HEK293T (cell line): ENCODE measurements around the gene VAT1L.

Source experiments
- CTCF ChIA-PET: fragments of 350-600 bp; formaldehyde crosslinking; extraction: SDS; loops from one replicate; lab custom pipeline; 2021; ENCODE audit warnings: antibody characterized with exemption, inconsistent platforms; lab: Yijun Ruan, JAX
- POLR2A ChIA-PET: fragments of 350-600 bp; formaldehyde crosslinking; extraction: SDS; loops from one replicate; lab custom pipeline; 2020; ENCODE audit warnings: antibody characterized with exemption, inconsistent platforms; lab: Yijun Ruan, JAX
- DNase-seq: peaks from one replicate; pipeline ENCODE4 v3.0.0; 2012; ENCODE audit warnings: mixed read lengths; ENCODE audit errors: extremely low spot score
- ARNT ChIP-seq: fragments of 450-650 bp; IDR thresholded peaks from 2 replicates; pipeline ENCODE4 v1.6.1; 2017; ENCODE audit warnings: mild to moderate bottlenecking
- BHLHE40 ChIP-seq: fragments of 450-650 bp; IDR thresholded peaks from 2 replicates; pipeline ENCODE4 v1.6.1; 2016; ENCODE audit warnings: mild to moderate bottlenecking, moderate library complexity, borderline replicate concordance
- CTBP1 ChIP-seq: fragments of 450-650 bp; IDR thresholded peaks from 2 replicates; pipeline ENCODE4 v1.6.1; 2016; ENCODE audit warnings: borderline replicate concordance
- ELF4 ChIP-seq: fragments of 450-650 bp; IDR thresholded peaks from 2 replicates; pipeline ENCODE4 v1.6.1; 2017; ENCODE audit warnings: antibody characterized with exemption
- FOXA1 ChIP-seq: fragments of 450-650 bp; IDR thresholded peaks from 2 replicates; pipeline ENCODE4 v1.6.1; 2016; ENCODE audit warnings: mild to moderate bottlenecking
- FOXK2 ChIP-seq: fragments of 450-650 bp; IDR thresholded peaks from 2 replicates; pipeline ENCODE4 v1.6.1; 2016; ENCODE audit warnings: mild to moderate bottlenecking
- FOXM1 ChIP-seq: fragments of 450-650 bp; IDR thresholded peaks from 2 replicates; pipeline ENCODE4 v1.6.1; 2017; ENCODE audit warnings: mild to moderate bottlenecking, borderline replicate concordance
- HDGF ChIP-seq: fragments of 450-650 bp; IDR thresholded peaks from 2 replicates; pipeline ENCODE4 v1.6.1; 2017; ENCODE audit warnings: antibody characterized with exemption, borderline replicate concordance
- L3MBTL2 ChIP-seq: fragments of 450-650 bp; conservative IDR thresholded peaks from 2 replicates; pipeline ENCODE4 v1.6.1; 2016; ENCODE audit warnings: mild to moderate bottlenecking
- LEF1 ChIP-seq: fragments of 450-650 bp; IDR thresholded peaks from 2 replicates; pipeline ENCODE4 v1.6.1; 2017; ENCODE audit warnings: mild to moderate bottlenecking, borderline replicate concordance
- NFRKB ChIP-seq: fragments of 450-650 bp; IDR thresholded peaks from 2 replicates; pipeline ENCODE4 v1.6.1; 2016; ENCODE audit warnings: mild to moderate bottlenecking, moderate library complexity
- PKNOX1 ChIP-seq: fragments of 450-650 bp; IDR thresholded peaks from 2 replicates; pipeline ENCODE4 v1.6.1; 2016
- SP1 ChIP-seq: fragments of 450-650 bp; IDR thresholded peaks from 2 replicates; pipeline ENCODE4 v1.6.1; 2017
- SUZ12 ChIP-seq: fragments of 450-650 bp; IDR thresholded peaks from 2 replicates; pipeline ENCODE4 v1.6.1; 2016; ENCODE audit warnings: mild to moderate bottlenecking
- TARDBP ChIP-seq: fragments of 450-650 bp; IDR thresholded peaks from 2 replicates; pipeline ENCODE4 v1.6.1; 2016
- ZNF384 ChIP-seq: fragments of 450-650 bp; IDR thresholded peaks from 2 replicates; pipeline ENCODE4 v1.6.1; 2016

VAT1L gene

GRCh38 chr16:77871932-77872331, 83.6 kb downstream of the VAT1L start:
- ChIA-PET POLR2A (no interaction called here), CTCF (no interaction called here)
- TF ChIP-seq L3MBTL2 (no peak), FOXM1 (no peak), SUZ12 (no peak), CTBP1 (no peak), NFRKB (no peak), ARNT (no peak), FOXK2 (no peak)
- DNase-seq: no peak

- TF ChIP-seq FOXK2 (no peak), L3MBTL2 (no peak), ELF4 (no peak), ARNT (no peak), HDGF (no peak), SUZ12 (no peak), ZNF384 (no peak), NFRKB (no peak), BHLHE40 (no peak), LEF1 (no peak), SP1 (no peak), FOXM1 (no peak), TARDBP (no peak), PKNOX1 (no peak), CTBP1 (no peak), FOXA1 (no peak)
- no peak for DNase-seq
- CTCF ChIA-PET: no interaction called here
- POLR2A ChIA-PET: no interaction called here
Observed at GRCh38 chr16:77873066-77873465, 84.7 kb downstream of the VAT1L start.

- POLR2A ChIA-PET: no interaction called here
- CTCF ChIA-PET: no interaction called here
- DNase-seq: no peak
- TF ChIP-seq SUZ12: no peak
- TF ChIP-seq BHLHE40: no peak
- no peak for TF ChIP-seq LEF1
- TF ChIP-seq FOXA1: no peak
- no peak for TF ChIP-seq ARNT
- TF ChIP-seq PKNOX1: no peak
- no peak for TF ChIP-seq SP1
- no peak for TF ChIP-seq NFRKB
- no peak for TF ChIP-seq ELF4
- TF ChIP-seq L3MBTL2: no peak
- no peak for TF ChIP-seq CTBP1
Observed at GRCh38 chr16:77874347-77874746, 86.0 kb downstream of the VAT1L start.

- CTCF ChIA-PET: no interaction called here
- DNase-seq: no peak
- TF ChIP-seq NFRKB (no peak), ELF4 (no peak), L3MBTL2 (no peak), ARNT (no peak), TARDBP (no peak), HDGF (no peak), ZNF384 (no peak), SP1 (no peak), CTBP1 (no peak), FOXM1 (no peak), BHLHE40 (no peak), SUZ12 (no peak), FOXK2 (no peak)
- POLR2A ChIA-PET: no interaction called here
Observed at GRCh38 chr16:77876776-77877175, 88.4 kb downstream of the VAT1L start.

- DNase-seq: no peak
- TF ChIP-seq FOXM1: no peak
- TF ChIP-seq ZNF384: no peak
- no peak for TF ChIP-seq CTBP1
- no peak for TF ChIP-seq TARDBP
- TF ChIP-seq PKNOX1: no peak
- TF ChIP-seq BHLHE40: no peak
- no peak for TF ChIP-seq FOXA1
- no peak for TF ChIP-seq ELF4
- TF ChIP-seq HDGF: no peak
- no peak for TF ChIP-seq LEF1
- TF ChIP-seq FOXK2: no peak
- no peak for TF ChIP-seq L3MBTL2
- TF ChIP-seq SP1: no peak
- TF ChIP-seq NFRKB: no peak
- TF ChIP-seq ARNT: no peak
- no peak for TF ChIP-seq SUZ12
- ChIA-PET POLR2A (no interaction called here), CTCF (interaction anchor here (0.6 kb wide), 1 partner anchor 93 kb away, joined by 3 read pairs; no protein-coding TSS in a partner anchor)
Observed at GRCh38 chr16:77877712-77878347, 89.5 kb downstream of the VAT1L start.

- TF ChIP-seq BHLHE40 (no peak), FOXK2 (no peak), LEF1 (no peak), SP1 (no peak), HDGF (no peak), NFRKB (no peak), FOXA1 (no peak), FOXM1 (no peak), L3MBTL2 (no peak), PKNOX1 (no peak), ELF4 (no peak), TARDBP (no peak), SUZ12 (no peak), ZNF384 (no peak), CTBP1 (no peak), ARNT (no peak)
- DNase-seq: no peak
- ChIA-PET POLR2A (no interaction called here), CTCF (no interaction called here)
Observed at GRCh38 chr16:77881355-77882030, 93.1 kb downstream of the VAT1L start.
